Ectodermal cell (in vitro differentiated cells): ENCODE results near the gene PCBP3.
"Not testable (repeated sequence)": the region's sequence is repeated elsewhere in the genome, so short reads cannot be mapped to it uniquely, and the experiment has no call there.

Experiments
- H3K27ac ChIP-seq: 2 replicates; pipeline ENCODE4 v1.7.0; 2013; ENCODE audit warnings: mild to moderate bottlenecking, low read depth, low read length; ENCODE audit not compliant: insufficient read depth, poor library complexity, severe bottlenecking
- H3K27me3 ChIP-seq: 2 replicates; pipeline ENCODE4 v1.7.0; 2013; ENCODE audit warnings: mild to moderate bottlenecking, low read length; ENCODE audit not compliant: insufficient read depth, control insufficient read depth, poor library complexity, severe bottlenecking
- H3K36me3 ChIP-seq: one replicate; pipeline ENCODE4 v1.7.0; 2013; ENCODE audit warnings: low read length; ENCODE audit not compliant: control insufficient read depth, insufficient read depth
- H3K4me1 ChIP-seq: one replicate; pipeline ENCODE4 v1.7.0; 2013; ENCODE audit warnings: low read length; ENCODE audit not compliant: control insufficient read depth, insufficient read depth
- H3K4me3 ChIP-seq: 2 replicates; pipeline ENCODE4 v1.7.0; 2013; ENCODE audit warnings: low read depth, low read length, control low read depth; ENCODE audit not compliant: insufficient read depth
- H3K9me3 ChIP-seq: 2 replicates; pipeline ENCODE4 v1.7.0; 2013; ENCODE audit warnings: mild to moderate bottlenecking, low read length, moderate library complexity; ENCODE audit not compliant: control insufficient read depth
- WGBS, 2 experiments: methylation state at CpG; one replicate each; pipeline ENCODE4 v1.1.7; 2013; ENCODE audit warnings: missing lambda C conversion rate in 2 of 2; 5-methylcytosine and 5-hydroxymethylcytosine counted together

PCBP3 gene

GRCh38 chr21:45710306-45710705, 66.8 kb downstream of the PCBP3 start:
- not testable (repeated sequence) for H3K9me3 ChIP-seq, H3K27me3 ChIP-seq, H3K4me3 ChIP-seq, H3K27ac ChIP-seq, H3K36me3 ChIP-seq, H3K4me1 ChIP-seq
- 91 to 96% methylated on average over 3 of the region's 5 CpGs for WGBS, 2 experiments

- 95 to 96% methylated on average over 6 of the region's 6 CpGs for WGBS, 2 experiments
- Histone ChIP-seq H3K4me3 (no peak overlapping the region), H3K4me1 (no peaks in the 10 kb centered on the region), H3K27ac (no peak overlapping the region), H3K9me3 (no peaks in the 10 kb centered on the region), H3K27me3 (no peaks in the 10 kb centered on the region), H3K36me3 (no peaks in the 10 kb centered on the region)
These were observed 70.1 kb downstream of the PCBP3 start for GRCh38 chr21:45713613-45714012.

DNA sequence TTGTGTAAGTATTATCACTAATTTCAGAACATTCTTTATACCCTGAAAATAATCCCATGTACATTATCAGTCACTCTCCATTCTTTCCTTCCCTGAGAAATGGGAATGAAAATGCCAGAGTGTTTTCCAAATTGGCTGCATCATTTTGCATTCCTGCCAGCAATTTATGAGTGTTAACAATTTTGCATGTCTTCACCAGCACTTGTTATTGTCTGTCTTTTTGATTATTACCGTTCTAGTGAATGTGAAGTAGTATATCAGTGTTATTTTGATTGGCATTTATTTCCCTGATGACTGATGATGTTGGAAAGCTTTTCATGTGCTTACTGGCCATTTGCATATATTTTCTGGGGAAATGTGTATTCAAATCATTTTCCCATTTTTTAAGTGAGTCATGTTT, 71.9 kb downstream of the PCBP3 start:
- no peaks in the 10 kb centered on the region for H3K9me3 ChIP-seq
- H3K36me3 ChIP-seq: no peaks in the 10 kb centered on the region
- 88 to 100% methylated on average over 1 of the region's 1 CpG for WGBS, 2 experiments
- no peaks in the 10 kb centered on the region for H3K27me3 ChIP-seq
- H3K27ac ChIP-seq: no peak overlapping the region
- no peaks in the 10 kb centered on the region for H3K4me1 ChIP-seq
- H3K4me3 ChIP-seq: no peak overlapping the region

DNA sequence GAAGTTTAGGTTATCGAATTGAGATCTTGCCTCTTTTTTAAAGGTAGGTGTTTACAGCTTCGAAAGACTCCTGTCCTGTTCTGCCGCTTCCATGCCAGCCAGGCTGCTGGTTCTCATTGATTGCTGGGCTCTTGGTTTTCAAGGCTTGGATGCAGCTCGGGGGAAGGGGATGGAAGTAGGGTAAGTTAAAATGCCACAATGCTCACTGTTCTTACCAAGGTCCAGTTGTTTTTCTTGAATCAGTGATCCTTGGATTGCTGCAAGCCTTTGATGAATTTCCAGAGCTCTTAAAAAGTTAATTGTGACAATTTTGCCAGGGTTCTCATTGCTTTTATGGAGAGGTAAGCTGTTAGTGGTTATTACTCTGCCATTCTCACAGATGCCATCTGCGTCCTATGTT, 74.9 kb downstream of the PCBP3 start:
- H3K9me3 ChIP-seq: no peaks in the 10 kb centered on the region
- H3K36me3 ChIP-seq: no peaks in the 10 kb centered on the region
- H3K27ac ChIP-seq: no peak overlapping the region
- 88 to 94% methylated on average over 5 of the region's 5 CpGs for WGBS, 2 experiments
- no peaks in the 10 kb centered on the region for H3K27me3 ChIP-seq
- H3K4me1 ChIP-seq: no peaks in the 10 kb centered on the region
- H3K4me3 ChIP-seq: no peak overlapping the region

GRCh38 chr21:45719177-45719802, 75.8 kb downstream of the PCBP3 start:
- Histone ChIP-seq H3K4me1 (no peaks in the 10 kb centered on the region), H3K36me3 (no peaks in the 10 kb centered on the region), H3K4me3 (no peak overlapping the region), H3K27me3 (no peaks in the 10 kb centered on the region), H3K9me3 (no peaks in the 10 kb centered on the region), H3K27ac (no peak overlapping the region)
- WGBS, 2 experiments: 91 to 96% methylated on average over 6 of the region's 6 CpGs

DNA sequence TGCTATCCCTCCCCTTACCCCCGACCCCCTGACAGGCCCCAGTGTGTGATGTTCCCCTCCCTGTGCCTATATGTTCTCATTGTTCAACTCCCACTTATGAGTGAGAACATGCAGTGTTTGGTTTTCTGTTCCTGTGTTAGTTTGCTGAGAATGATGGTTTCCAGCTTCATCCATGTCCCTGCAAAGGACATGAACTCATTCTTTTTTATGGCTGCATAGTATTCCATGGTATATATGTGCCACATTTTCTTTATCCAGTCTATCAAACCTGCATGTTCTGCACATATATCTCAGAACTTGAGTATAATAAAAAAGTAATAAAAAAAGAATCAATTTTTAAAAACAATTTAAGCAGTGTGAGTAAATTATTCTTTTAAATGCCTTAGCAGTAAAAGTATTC, 76.7 kb downstream of the PCBP3 start:
- H3K36me3 ChIP-seq, H3K27me3 ChIP-seq, H3K4me3 ChIP-seq, H3K27ac ChIP-seq, H3K4me1 ChIP-seq, H3K9me3 ChIP-seq: not testable (repeated sequence)
- WGBS, 2 experiments: 88 to 100% methylated on average over 1 of the region's 1 CpG

DNA sequence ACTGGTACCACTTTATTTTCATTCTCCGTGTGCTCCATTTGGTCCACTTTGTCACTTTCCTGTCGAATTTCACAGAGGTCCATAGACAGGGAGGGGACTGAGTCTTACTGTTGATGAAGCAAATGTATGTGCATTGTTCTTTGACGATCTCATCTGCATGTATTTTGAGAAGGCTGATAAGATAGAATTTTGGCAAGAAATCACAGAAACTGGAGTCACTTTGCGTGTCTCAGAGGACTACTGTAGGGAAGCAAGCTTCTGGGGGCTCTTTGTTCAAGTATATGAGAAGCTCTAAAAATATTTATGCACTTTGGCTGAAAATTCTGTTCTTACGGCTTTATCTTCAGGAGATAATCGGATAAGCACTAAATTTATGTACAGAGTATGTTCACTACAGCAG, 78.1 kb downstream of the PCBP3 start:
- no peaks in the 10 kb centered on the region for H3K4me1 ChIP-seq
- H3K4me3 ChIP-seq: no peak overlapping the region
- no peak overlapping the region for H3K27ac ChIP-seq
- H3K9me3 ChIP-seq: no peaks in the 10 kb centered on the region
- H3K36me3 ChIP-seq: no peaks in the 10 kb centered on the region
- H3K27me3 ChIP-seq: no peaks in the 10 kb centered on the region
- WGBS, 2 experiments: 94 to 98% methylated on average over 4 to 6 of the region's 6 CpGs

- H3K27ac ChIP-seq: no peak overlapping the region
- no peak overlapping the region for H3K4me3 ChIP-seq
- H3K4me1 ChIP-seq: no peaks in the 10 kb centered on the region
- H3K36me3 ChIP-seq: no peaks in the 10 kb centered on the region
- H3K9me3 ChIP-seq: no peaks in the 10 kb centered on the region
- no peaks in the 10 kb centered on the region for H3K27me3 ChIP-seq
- WGBS, 2 experiments: 93 to 94% methylated on average over 10 of the region's 10 CpGs
These were observed 79.8 kb downstream of the PCBP3 start for GRCh38 chr21:45723049-45723958.

DNA sequence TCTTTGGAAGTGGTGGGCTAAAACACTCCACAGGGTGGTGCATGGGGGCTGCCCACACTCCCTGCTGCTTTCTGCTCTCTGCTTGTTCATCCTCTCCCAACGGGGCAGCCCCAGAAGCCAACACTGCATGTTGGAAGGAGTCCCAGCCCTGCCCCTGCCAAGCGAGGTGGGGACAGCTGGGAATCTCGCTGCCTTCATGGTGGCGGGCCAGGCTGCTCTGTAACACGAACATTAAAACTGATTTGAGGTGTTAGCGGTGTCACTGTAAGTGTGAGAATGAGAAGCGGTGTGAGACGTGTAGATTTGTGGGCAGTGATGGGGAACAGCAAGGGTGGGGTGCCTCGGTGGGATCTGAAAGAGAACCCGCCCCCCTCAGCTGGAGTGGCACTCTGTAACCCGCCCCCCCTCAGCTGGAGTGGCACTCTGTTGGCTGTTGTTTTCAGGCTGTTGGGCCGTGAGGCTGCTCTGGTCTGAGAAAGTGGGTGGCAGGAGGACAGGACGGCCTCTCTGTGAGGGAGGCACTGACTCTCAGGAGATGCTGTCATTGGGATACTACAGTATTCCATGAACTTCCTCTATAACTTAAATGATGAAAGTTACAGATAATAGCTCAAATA, 80.9 kb downstream of the PCBP3 start:
- Histone ChIP-seq H3K4me3 (no peak overlapping the region), H3K27ac (no peak overlapping the region), H3K27me3 (no peaks in the 10 kb centered on the region), H3K36me3 (no peaks in the 10 kb centered on the region), H3K9me3 (no peaks in the 10 kb centered on the region), H3K4me1 (no peaks in the 10 kb centered on the region)
- WGBS, 2 experiments: 84 to 88% methylated on average over 12 to 13 of the region's 13 CpGs
